IMR-90 (cell line): ENCODE results near the gene CHPF.

Experiments
- BHLHE40 ChIP-seq: fragments of 150-350 bp; IDR thresholded peaks from 2 replicates; pipeline ENCODE4 v1.6.1; 2016; ENCODE audit warnings: mild to moderate bottlenecking, low read depth, low read length
- CEBPB ChIP-seq: IDR thresholded peaks from 2 replicates; pipeline ENCODE4 v1.6.1; 2012; ENCODE audit warnings: low read depth, low read length, improper control_type of control experiment
- MAFK ChIP-seq: IDR thresholded peaks from 2 replicates; pipeline ENCODE4 v1.6.1; 2012; ENCODE audit warnings: low read depth, low read length, improper control_type of control experiment
- POLR2A ChIP-seq: IDR thresholded peaks from 2 replicates; pipeline ENCODE4 v1.6.1; 2012; ENCODE audit warnings: mild to moderate bottlenecking, low read depth, low read length
- SMC3 ChIP-seq: fragments of 150-350 bp; IDR thresholded peaks from 2 replicates; pipeline ENCODE4 v1.6.1; 2016; ENCODE audit warnings: low read depth, mild to moderate bottlenecking, antibody characterized with exemption, low read length, moderate library complexity
- TF ChIP-seq, protein P1 (sequence below): conservative IDR thresholded peaks from 2 replicates; pipeline ENCODE4 v1.5.1; 2012; ENCODE audit warnings: mild to moderate bottlenecking, low read depth, low read length, improper control_type of control experiment

DNA sequence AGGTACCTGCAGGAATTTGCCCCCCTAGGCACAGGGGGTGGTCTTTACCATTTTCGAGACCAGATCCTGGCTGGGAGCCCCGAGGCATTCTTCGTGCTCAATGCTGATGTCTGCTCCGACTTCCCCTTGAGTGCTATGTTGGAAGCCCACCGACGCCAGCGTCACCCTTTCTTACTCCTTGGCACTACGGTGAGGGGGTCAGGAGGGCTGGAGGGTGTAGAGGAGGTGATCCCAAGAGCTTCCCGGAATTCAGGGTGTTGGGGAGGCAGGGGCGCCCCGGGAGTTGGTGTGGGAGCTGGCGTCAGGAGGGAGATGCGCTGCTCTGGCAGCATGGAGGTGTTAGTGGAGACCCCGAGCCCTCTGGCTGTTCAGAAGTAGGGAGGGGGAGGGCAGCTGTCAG, 41.8 kb downstream of the CHPF start:
- TF ChIP-seq, protein P1, sequence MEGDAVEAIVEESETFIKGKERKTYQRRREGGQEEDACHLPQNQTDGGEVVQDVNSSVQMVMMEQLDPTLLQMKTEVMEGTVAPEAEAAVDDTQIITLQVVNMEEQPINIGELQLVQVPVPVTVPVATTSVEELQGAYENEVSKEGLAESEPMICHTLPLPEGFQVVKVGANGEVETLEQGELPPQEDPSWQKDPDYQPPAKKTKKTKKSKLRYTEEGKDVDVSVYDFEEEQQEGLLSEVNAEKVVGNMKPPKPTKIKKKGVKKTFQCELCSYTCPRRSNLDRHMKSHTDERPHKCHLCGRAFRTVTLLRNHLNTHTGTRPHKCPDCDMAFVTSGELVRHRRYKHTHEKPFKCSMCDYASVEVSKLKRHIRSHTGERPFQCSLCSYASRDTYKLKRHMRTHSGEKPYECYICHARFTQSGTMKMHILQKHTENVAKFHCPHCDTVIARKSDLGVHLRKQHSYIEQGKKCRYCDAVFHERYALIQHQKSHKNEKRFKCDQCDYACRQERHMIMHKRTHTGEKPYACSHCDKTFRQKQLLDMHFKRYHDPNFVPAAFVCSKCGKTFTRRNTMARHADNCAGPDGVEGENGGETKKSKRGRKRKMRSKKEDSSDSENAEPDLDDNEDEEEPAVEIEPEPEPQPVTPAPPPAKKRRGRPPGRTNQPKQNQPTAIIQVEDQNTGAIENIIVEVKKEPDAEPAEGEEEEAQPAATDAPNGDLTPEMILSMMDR = no peak
- TF ChIP-seq POLR2A (no peak), MAFK (no peak), CEBPB (no peak), BHLHE40 (no peak), SMC3 (no peak)
